GM18868 (cell line): Measurements from ENCODE around the gene LRIF1.
"Not testable (repeated sequence)": the region's sequence is repeated elsewhere in the genome, so short reads cannot be mapped to it uniquely, and the experiment has no call there.

Experiments
- ATAC-seq: cut with Tn5 transposase; IDR thresholded peaks from one replicate; pipeline ENCODE4 v1.9.1; 2021; ENCODE audit warnings: mild to moderate bottlenecking, moderate library complexity; ENCODE audit not compliant: unreplicated experiment

Gene LRIF1

DNA sequence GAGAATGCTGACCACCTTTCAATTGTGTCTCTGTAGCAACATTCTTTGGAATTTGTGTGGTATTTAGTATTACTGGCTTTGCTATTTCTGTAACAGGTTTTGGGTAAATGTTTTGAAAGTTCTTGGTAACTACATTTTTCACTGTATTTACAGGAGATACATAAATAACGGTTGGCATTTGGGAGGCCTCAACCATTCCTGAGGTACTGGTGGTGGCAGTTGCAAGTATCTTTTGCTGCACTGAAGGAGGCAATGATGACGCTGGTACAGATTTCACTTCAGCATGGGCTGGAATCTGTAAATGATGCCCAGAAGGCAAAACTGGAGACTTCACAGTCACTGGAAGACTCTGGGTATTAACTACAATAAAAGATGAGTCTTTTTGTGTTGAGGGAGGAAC lies 11.7 kb downstream of the LRIF1 start:
- no peak for ATAC-seq

DNA sequence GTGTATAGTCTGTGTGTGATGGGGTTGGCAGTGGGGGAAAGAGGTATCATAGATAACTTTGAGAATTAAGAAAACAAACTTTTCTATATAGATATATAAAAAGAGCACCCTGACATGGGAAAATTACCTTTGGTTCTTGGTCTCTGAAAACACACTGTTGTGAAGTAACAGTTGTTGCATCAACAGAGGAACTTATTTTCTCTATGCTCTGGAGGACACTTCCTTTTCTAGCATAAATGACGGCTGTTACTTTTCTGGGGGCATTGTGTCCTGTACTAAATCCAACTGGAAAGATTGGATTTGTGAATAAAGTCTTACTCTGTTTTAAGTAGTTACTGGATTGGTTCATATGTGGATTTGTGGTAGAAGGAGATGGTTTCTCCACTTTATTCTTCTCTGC lies 12.6 kb downstream of the LRIF1 start:
- no peak for ATAC-seq

DNA sequence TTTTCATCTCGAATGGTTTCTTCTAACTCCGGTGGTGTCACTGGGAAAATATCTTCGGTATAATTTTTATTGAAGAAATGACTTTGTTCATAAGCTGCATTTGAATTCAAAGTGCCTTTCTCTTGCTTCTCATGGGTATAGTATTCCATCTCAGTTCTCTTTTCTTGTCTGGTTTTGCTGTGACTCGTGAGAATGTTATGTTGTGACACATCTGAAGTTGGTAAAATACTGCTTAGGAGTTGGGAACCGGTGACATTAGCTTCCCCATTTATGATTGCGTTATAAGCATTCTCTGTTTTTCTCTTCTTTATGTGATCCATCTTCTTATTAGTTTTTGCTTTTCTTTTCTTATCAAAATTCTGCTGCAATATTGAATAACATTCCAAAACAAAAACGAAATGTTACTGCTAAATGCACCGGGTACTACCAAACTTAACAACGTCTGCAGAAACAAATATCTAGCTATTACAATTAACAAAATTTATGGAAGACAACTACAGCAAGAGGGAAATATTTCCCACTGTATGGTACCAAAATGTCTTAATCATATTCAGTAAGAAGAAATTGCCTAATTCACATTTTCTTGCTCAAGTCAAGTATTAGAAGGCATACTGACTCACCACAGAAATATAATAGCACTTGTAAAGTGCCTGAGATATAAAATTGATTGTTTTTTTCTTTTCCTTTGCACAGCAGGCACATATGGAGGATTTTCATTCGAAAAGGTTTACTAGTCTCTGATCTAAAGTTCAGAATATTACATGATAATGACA lies 15.5 kb downstream of the LRIF1 start:
- no peak for ATAC-seq

DNA sequence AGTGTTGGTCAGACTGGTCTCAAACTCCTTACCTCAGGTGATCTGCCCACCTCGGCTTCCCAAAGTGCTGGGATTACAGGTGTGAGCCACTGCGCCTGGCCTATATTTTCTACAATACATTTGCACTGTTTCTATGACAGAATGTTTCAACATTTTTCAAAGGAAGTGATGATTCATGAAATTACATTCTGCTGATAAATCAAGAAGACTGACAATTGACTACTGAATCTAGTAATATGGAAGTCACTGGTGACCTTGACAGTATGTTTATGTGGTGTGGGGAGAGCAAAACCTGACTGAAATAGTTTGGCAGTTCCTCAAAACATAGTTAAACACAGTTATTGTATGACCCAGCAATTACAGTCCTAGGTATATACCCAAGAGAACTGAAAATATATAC lies 18.1 kb downstream of the LRIF1 start:
- ATAC-seq: no peak

DNA sequence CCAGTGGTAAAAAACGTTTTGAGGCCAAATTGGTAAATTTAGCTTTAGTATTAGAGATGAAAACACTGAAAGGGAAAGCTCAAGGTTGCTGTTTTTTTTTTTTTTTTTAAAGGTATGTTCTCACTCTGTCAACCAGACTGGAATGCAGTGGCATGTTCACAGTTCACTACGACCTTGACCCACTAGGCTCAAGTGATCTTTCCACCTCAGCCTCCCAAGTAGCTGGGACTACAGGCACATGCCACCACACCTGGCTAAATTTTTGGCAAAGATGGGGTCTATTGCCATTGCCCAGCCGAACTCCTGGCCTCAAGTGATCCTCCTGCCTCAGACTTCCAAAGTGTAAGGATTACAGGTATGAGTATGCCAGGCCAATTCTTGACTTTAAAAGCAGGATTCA lies 18.9 kb downstream of the LRIF1 start:
- ATAC-seq: no peak

DNA sequence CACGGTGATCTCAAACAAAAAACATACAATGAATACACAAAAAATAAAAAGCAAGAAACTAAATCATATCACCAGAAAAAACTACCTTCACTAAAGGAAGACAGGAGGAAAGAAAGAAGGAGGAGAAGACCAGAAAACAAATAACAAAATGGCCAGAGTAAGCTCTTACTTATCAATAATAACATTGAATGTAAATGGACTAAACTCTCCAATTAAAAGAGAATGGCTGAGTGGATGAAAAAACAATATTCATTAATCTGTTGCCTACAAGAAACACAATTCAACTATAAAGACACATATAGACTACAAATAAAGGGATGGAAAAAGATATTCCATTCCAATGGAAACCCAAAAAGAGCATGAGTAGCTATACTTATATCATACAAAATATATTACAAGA lies 27.2 kb downstream of the LRIF1 start:
- no peak for ATAC-seq

DNA sequence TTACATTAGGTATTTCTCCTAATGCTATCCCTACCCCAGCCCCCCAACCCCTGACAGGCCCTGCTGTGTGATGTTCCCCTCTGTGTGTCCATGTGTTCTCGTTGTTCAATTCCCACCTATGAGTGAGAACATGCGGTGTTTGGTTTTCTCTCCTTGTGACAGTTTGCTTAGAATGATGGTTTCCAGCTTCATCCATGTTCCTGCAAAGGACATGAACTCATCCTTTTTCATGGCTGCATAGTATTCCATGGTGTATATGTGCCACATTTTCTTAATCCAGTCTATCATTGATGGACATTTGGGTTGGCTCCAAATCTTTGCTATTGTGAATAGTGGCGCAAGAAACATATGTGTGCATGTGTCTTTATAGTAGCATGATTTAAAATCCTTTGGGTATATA lies 32.6 kb downstream of the LRIF1 start:
- not testable (repeated sequence) for ATAC-seq

DNA sequence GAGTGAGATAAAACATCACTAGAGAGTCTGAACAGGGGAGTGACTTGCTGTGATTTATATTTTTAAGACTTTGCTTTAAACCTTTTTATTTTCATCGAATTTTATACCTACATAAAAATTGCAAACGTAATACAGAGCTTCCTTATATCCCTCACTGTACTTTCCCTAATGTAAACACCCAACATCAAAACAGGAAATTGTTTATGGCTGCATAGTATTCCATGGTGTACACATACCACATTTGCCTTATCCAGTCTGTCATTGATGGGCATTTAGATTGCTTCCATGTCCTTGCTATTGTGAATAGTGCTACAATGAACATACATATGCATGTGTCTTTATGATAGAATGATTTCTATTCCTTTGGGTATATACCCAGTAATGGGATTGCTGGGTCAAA lies 34.8 kb downstream of the LRIF1 start:
- ATAC-seq: no peak

DNA sequence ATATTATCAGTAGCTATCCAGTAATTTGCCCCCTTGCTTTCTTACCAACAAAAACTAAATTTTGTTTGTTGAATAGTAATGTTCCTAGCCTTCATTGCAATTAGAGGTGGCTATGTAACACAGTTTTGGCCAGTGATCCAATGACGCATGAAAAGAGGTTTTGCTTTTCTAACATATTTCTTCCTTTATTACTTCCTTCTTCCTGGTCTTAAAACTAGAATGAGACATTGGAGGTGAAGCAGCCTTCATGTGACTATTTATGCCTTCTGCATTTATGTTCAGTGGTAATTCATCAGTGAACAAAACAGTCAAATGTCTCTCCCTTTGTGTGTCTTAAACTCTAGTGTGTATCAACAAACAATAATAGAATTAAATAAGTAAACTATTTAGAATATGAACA lies 35.5 kb downstream of the LRIF1 start:
- no peak for ATAC-seq

DNA sequence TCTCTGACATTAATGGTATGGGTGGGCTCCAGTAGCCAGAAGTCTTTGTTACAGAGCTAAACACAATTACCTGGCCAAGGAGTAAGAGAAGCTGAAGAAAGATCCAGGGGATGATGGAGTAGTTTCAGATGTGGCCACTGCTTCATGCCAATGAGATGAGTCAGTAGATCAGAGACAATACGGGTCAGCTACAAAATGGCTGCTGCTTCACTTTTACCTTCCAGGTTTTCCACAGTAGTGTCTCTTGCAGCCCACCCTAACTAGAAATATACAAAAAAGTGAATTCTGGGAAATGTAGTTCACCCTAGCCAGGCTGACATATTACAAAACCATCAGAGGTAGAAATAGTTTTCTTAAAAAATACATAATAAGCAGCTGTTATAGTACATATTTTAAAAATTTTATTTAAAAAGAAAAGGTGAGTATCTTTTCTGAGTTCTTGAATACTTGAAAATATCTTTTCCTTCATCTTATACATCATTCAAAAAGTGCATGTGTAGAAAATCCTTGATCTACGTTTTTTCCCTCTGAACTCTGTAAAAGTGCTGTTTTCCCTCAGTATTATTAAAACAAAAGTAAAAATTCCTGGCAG lies 36.1 kb downstream of the LRIF1 start:
- ATAC-seq: no peak

DNA sequence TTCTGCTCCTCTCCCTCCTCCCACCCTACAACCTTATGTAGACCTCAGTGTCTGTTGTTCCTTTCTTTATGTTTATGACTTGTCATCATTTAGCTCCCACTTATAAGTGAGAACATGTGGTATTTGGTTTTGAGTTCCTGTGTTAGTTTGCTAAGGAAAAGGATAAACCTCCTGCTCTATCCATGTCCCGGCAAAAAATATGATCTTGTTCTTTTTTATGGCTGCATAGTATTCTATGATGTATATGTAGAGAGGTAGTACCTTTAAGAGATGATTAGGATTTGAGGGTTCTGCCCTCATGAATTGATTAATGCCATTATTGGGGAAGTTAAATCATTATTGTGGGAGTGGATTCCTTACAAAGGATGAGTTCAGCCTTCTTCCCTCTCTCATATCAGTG lies 41.8 kb downstream of the LRIF1 start:
- ATAC-seq: no peak

DNA sequence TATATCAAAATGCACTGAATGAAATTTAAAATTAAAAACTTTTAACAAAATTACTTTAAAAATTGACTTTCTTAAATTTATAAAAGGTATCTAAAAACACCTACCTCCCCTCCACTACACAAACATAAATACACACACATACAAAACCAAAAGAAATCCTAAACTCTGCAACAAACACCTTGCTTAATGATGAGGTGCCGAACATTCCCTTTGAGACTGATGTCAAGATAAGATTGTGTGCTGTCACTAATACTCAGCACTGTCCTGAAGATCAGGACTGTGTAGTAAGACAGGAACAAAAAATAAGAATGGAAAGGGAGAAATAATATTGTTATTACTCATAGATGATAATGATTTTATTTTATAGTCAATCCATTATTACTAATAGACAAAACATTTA lies 45.7 kb downstream of the LRIF1 start:
- ATAC-seq: no peak

DNA sequence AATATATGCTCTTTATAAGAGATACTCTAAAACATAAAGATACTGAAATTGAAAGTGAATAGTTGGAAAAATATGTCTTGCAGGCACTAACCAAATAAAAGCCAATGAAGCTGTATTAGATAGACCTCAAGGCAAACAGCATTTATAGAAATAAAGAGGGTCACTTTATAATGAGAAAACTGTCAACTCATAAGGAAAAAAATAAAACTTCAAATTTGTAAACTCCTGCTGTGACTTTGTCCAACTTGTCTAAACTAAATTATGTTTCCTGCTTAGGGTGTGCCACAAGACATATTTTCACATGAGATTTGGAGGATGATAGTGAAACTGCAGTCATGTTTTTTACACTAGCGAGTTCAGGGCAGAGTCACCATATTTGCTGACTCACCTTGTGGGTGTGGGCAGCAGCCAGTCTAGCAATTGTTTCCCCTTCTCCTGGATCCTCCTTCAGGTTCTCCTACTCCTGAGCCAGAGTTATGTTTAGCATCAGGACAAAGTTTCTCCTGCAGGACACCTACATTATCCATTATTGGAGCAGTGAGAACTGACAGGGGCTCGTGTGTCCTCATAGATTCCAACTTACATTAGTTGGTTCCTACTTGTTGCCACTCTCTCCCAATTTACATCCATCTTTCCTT lies 46.9 kb downstream of the LRIF1 start:
- no peak for ATAC-seq

DNA sequence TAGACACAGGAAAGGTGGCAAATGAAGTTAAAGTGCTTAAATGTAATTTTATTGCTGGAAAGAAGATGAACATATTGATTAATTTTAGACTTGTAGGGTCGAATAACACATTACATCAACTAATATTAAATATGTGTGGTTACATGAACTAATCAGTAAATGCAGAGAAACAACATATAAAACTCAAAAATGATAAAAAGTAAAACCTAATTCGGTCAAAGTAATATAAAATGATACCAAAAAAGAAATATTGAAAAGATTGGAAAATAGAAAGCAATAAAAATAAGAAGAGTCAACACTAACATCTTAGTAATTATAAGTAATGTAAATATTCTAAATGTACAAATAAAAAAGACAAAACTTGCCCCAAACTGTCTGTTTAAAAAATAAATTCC lies 47.5 kb downstream of the LRIF1 start:
- no peak for ATAC-seq

DNA sequence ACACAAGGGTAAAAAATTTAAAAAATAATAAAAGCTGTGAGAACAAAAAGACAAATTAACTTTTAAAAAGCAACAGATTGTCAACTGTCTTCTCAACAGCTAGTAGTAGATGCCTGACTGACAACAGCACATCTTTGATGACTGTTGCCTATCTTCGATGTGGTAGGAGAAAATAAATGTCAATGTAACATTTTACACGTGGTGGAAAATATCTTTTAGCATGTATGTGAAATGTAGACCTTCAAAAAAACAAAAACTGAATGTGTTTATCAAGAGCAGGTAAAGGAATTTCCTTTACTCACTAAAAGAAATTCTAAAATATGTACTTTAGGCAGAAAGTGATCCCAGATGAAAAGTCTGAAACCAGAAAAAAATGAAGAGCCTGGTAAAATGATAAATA lies 47.9 kb downstream of the LRIF1 start:
- ATAC-seq: no peak

DNA sequence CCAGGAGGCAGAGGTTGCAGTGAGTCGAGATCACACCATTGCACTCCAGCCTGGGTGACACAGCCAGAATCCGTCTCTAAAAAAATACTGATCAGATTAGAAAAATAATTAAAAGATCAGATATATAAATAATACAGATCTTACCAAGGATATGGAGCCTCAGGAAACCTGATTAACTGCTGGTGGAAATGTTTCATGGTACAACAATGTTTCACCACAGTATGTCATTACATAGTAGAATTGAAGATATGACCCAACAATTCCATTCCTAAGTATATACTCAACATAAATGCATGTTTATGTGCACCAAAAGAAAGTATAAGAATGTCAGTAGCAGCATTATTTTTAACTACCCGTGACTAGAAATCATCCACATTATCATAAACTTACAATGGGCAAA lies 49.0 kb downstream of the LRIF1 start:
- ATAC-seq: no peak

DNA sequence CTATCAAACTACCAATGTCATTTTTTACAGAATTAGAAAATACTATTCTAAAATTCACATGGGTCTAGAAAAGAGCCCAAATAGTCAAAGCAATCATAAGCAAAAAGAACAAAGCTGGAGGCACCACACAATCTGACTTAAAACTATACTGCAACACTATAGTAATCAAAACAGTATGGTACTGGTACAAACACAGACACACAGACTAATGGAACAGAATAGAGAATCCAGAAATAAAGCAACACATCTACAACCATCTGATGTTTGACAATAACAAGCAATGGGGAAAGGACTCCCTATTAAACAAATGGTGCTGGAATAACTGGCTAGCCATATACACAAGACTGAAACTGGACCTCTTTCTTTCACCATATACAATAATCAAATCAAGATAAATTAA lies 50.9 kb downstream of the LRIF1 start:
- ATAC-seq: no peak

DNA sequence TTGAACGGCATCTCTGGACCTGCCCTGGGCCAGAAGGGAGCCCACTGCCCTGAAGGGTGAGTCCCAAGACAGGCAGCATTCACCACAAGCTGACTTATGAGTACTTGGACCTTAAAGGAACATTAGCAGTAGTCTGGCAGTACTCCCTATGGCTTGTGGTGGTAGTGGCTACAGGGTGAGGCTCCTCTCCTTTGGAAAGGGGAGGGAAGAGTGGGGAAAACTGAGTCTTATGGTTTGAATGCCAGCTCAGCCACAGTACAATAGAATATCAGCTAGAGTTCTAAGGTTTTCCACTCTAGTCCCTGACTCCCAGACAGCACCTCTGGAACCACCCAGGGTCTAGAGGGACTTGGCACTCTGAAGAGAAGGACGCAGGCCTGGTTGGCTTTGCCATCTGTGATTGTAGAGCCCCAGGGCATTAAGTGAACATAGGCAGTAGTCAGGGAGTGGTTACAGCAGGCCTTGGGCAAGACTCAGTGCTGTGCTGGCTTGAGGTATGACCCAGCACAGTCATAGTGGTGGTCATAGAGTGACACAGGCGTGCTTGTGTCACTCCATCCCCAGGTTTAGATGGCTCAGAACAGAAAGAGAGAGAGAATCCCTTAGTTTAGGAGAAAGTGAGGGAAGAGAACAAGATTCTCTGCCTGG lies 59.7 kb downstream of the LRIF1 start:
- no peak for ATAC-seq

DNA sequence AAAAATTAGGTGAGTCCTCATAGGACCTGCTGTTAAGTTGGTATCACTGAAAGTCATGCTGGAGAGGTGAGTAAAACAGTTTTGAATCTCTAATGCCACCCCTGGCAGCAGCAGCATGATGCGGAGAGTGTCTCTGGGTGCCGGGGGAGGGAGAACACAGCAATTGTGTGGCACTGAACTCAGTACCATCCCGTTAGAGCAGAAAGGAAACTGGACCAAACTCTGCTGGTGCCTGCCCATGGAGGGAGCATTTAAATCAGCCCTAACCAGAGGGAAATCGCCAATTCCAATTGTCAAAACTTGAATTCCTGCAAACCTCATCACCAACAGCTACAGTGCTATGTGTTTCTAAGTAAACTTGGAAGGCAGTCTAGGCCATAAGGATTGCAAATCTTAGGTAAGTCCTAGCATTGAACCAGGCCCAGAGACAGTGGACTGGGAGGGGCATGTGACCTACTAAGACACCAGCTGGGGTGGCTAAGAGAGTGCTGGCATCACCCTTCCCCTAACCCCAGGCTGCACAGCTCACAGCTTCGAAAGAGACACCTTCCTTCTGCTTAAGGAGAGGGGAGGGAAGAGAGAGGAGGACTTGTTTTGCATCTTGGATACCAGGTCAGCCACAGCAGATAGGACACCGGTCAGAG lies 60.8 kb downstream of the LRIF1 start:
- no peak for ATAC-seq

DNA sequence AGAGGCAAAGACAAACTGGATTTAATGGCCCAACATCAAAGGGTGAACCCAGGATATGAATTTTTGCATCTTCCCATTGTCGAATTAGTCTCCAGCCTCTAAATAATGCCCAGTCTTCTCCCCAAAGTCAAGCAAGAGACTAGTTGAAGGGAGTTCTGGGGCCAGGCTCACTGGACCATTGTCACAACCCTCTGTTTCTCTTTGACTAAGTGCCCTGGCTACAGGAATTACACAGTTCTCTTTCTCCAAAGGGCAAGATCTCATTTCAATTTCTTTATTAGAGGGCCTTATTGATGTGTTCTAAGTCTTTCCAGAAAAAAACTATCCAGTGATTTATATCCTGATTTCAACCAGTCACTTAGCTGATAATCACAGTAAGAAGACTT lies 64.3 kb downstream of the LRIF1 start:
- ATAC-seq: no peak

DNA sequence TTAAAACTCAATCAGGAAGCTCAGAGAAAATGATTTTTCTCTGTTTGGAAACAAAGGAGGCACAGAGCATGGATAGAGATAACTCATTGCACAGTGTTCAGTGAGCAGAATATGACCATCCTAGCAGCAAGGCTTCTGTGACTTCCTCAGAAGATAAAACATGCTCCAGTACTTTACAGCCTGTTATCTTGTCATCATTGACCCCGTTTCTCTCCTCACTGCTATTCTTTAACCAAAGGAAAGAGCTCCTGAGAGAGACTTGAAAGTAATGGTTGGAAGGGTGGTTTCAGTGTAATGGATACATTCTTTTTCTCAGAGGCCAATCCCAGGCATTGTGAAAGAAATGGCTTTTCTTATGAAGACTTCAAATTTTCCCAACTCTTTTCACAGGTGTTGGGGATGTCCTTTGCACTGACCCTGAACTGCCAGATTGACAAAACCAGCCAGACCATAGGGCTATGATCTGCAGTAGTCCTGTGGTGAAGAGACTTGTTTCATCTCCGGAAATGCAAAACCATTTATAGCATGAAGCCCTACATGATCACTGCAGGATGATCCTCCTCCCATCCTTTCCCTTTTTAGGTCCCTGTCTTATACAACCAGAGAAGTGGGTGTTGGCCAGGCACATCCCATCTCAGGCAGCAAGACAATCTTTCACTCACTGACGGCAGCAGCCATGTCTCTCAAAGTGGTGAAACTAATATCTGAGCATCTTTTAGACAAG lies 64.8 kb downstream of the LRIF1 start:
- no peak for ATAC-seq
